SU-DHL-6 (cell line): ENCODE results near the gene SYK.

ENCODE experiments used
- H2AFZ ChIP-seq: fragments of 200-600 bp; sonication (generic); 2 replicates; pipeline ENCODE4 v1.6.1; 2014; ENCODE audit warnings: low read depth, mild to moderate bottlenecking, moderate library complexity, mixed read lengths, antibody characterized with exemption, low read length; ENCODE audit not compliant: severe bottlenecking
- H3F3A ChIP-seq: fragments of 200-600 bp; shearing (Covaris generic); 2 replicates; pipeline ENCODE4 v1.6.0; 2016; ENCODE audit warnings: antibody characterized with exemption, mild to moderate bottlenecking; ENCODE audit not compliant: insufficient read depth
- H3K27ac ChIP-seq: fragments of 200-600 bp; sonication (generic); 2 replicates; pipeline ENCODE4 v1.5.1; 2016; ENCODE audit warnings: low read depth, mild to moderate bottlenecking, low read length, moderate library complexity, mixed read lengths
- H3K27me3 ChIP-seq: fragments of 200-600 bp; sonication (generic), shearing (Covaris generic); 2 replicates; pipeline ENCODE4 v1.6.0; 2014; ENCODE audit warnings: mild to moderate bottlenecking, low read length
- H3K36me3 ChIP-seq: fragments of 200-600 bp; sonication (generic); 2 replicates; pipeline ENCODE4 v1.6.1; 2014; ENCODE audit warnings: mild to moderate bottlenecking, low read length, mixed read lengths
- H3K4me2 ChIP-seq: fragments of 300-600, 200-600 bp; shearing (Covaris generic), sonication (generic); 2 replicates; pipeline ENCODE4 v1.6.0; 2014; ENCODE audit warnings: low read length, low read depth, mild to moderate bottlenecking; ENCODE audit not compliant: poor library complexity, severe bottlenecking
- H3K4me3 ChIP-seq: fragments of 200-600 bp; sonication (generic); 2 replicates; pipeline ENCODE4 v1.5.1; 2014; ENCODE audit warnings: antibody characterized with exemption, low read length, mild to moderate bottlenecking, mixed read lengths; ENCODE audit not compliant: insufficient read depth, poor library complexity, severe bottlenecking
- H3K79me2 ChIP-seq: fragments of 200-600 bp; sonication (generic); 2 replicates; pipeline ENCODE4 v1.6.1; 2014; ENCODE audit warnings: mild to moderate bottlenecking, low read length, moderate library complexity; ENCODE audit not compliant: insufficient read depth
- H3K9ac ChIP-seq: fragments of 200-600 bp; sonication (generic); 2 replicates; pipeline ENCODE4 v1.7.0; 2014; ENCODE audit warnings: mild to moderate bottlenecking, low read length
- H3K9me2 ChIP-seq: fragments of 200-600 bp; sonication (generic); replicated peaks from 2 replicates; pipeline ENCODE4 v1.6.1; 2014; ENCODE audit warnings: low read length; ENCODE audit not compliant: insufficient read depth
- H3K9me3 ChIP-seq: fragments of 200-600 bp; sonication (generic); 2 replicates; pipeline ENCODE4 v1.6.1; 2014; ENCODE audit warnings: low read length, mixed read lengths; ENCODE audit not compliant: insufficient read depth
- H4K20me1 ChIP-seq: fragments of 200-600 bp; sonication (generic); 2 replicates; pipeline ENCODE4 v1.6.1; 2014; ENCODE audit warnings: low read depth, mild to moderate bottlenecking, antibody characterized with exemption, low read length, moderate library complexity, mixed read lengths
- CTCF ChIP-seq: fragments of 200-600 bp; sonication (generic); IDR thresholded peaks from one replicate; pipeline ENCODE4 v1.5.1; 2017; ENCODE audit warnings: antibody characterized with exemption, mild to moderate bottlenecking, low read length, moderate library complexity; ENCODE audit not compliant: insufficient read depth, poor library complexity, severe bottlenecking
- EZH2phosphoT487 ChIP-seq: fragments of 200-600 bp; sonication (generic), shearing (Covaris generic); conservative IDR thresholded peaks from 2 replicates; pipeline ENCODE4 v1.6.1; 2018; ENCODE audit warnings: mild to moderate bottlenecking, antibody characterized with exemption, low read length, moderate library complexity, mixed read lengths

Gene SYK

GRCh38 chr9:90894986-90895687 lies 93.5 kb downstream of the SYK start:
- no peaks in the 10 kb centered on the region for H3K36me3 ChIP-seq

GRCh38 chr9:90895786-90896185 lies 94.2 kb downstream of the SYK start:
- H3K9me3 ChIP-seq: no peaks in the 10 kb centered on the region
- TF ChIP-seq CTCF (no peak), EZH2phosphoT487 (no peak)
- no peak overlapping the region for H3K27ac ChIP-seq
- H2AFZ ChIP-seq: no peak overlapping the region
- H4K20me1 ChIP-seq: no peaks in the 10 kb centered on the region
- H3F3A ChIP-seq: no peaks in the 10 kb centered on the region
- no peaks in the 10 kb centered on the region for H3K27me3 ChIP-seq
- H3K9me2 ChIP-seq: no peaks in the 10 kb centered on the region
- H3K9ac ChIP-seq: no peak overlapping the region
- no peak overlapping the region for H3K4me3 ChIP-seq
- no peaks in the 10 kb centered on the region for H3K36me3 ChIP-seq
- no peaks in the 10 kb centered on the region for H3K79me2 ChIP-seq
- H3K4me2 ChIP-seq: no peak overlapping the region

More at GRCh38 chr9:90894986-90895687, 93.5 kb downstream of the SYK start:
- Histone ChIP-seq H3K27ac (no peak overlapping the region), H3K9me2 (no peaks in the 10 kb centered on the region), H4K20me1 (no peaks in the 10 kb centered on the region), H3K4me2 (no peak overlapping the region), H3K79me2 (no peaks in the 10 kb centered on the region), H3K27me3 (no peaks in the 10 kb centered on the region), H3K9ac (no peak overlapping the region), H2AFZ (no peak overlapping the region), H3K4me3 (no peak overlapping the region), H3K9me3 (no peaks in the 10 kb centered on the region), H3F3A (no peaks in the 10 kb centered on the region)
- TF ChIP-seq EZH2phosphoT487: no peak
- TF ChIP-seq CTCF: peak; percentile 44

GRCh38 chr9:90896231-90896630 lies 94.6 kb downstream of the SYK start:
- Histone ChIP-seq H3K27me3 (no peaks in the 10 kb centered on the region), H4K20me1 (no peaks in the 10 kb centered on the region), H3K9me2 (no peaks in the 10 kb centered on the region), H2AFZ (no peak overlapping the region), H3K9ac (no peak overlapping the region), H3K4me2 (no peak overlapping the region), H3K9me3 (no peaks in the 10 kb centered on the region), H3K27ac (no peak overlapping the region), H3F3A (no peaks in the 10 kb centered on the region), H3K4me3 (no peak overlapping the region), H3K79me2 (no peaks in the 10 kb centered on the region), H3K36me3 (no peaks in the 10 kb centered on the region)
- TF ChIP-seq EZH2phosphoT487 (no peak), CTCF (no peak)
